HG02884 (cell line): Measurements from ENCODE around the gene ZNF280C.
"Not testable (repeated sequence)": the region's sequence is repeated elsewhere in the genome, so short reads cannot be mapped to it uniquely, and the experiment has no call there.

ENCODE experiments used
- ATAC-seq: cut with Tn5 transposase; IDR thresholded peaks from one replicate; pipeline ENCODE4 v1.9.1; 2021; ENCODE audit warnings: mild to moderate bottlenecking, moderate library complexity; ENCODE audit not compliant: unreplicated experiment

The ZNF280C gene, protein sequence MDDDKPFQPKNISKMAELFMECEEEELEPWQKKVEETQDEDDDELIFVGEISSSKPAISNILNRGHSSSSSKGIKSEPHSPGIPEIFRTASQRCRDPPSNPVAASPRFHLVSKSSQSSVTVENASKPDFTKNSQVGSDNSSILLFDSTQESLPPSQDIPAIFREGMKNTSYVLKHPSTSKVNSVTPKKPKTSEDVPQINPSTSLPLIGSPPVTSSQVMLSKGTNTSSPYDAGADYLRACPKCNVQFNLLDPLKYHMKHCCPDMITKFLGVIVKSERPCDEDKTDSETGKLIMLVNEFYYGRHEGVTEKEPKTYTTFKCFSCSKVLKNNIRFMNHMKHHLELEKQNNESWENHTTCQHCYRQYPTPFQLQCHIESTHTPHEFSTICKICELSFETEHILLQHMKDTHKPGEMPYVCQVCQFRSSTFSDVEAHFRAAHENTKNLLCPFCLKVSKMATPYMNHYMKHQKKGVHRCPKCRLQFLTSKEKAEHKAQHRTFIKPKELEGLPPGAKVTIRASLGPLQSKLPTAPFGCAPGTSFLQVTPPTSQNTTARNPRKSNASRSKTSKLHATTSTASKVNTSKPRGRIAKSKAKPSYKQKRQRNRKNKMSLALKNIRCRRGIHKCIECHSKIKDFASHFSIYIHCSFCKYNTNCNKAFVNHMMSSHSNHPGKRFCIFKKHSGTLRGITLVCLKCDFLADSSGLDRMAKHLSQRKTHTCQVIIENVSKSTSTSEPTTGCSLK

DNA sequence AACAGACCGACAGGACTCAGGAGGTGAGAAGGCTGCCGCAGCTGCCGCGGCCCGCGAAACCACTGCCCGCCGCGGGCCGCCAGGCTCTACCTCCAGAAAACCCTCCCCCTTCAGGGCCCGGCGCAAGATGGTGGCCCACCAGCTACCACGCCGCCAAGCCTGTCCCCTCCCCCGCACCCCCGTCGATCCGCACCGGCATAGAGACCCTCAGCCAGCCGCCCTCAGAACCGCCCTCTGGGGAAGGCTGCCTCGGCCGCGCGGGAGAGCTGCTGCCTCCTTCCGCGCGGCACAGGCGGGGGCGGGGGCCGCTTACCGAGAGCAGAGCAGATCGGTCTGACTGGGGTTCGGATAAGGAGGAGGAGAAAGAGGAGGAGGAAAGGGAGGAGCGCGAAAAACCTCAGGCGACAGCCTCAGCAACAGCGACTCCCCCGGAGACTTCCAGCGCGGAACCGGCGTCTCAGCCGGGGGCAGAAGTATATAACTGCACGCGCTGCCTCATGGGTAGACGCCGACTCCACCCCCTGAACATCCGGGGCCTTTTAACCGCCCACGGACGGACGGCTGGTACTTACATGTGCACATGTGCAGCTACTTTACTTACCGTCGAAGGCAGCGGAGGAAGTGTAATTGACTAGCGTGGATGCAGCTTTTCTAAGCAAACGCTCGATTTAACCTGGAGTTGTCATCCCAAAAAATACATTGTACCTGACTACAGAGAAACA is at the start of gene ZNF280C:
TSS of gene ZNF280C (minus strand) at position 451 of the 722 bp plus-strand sequence. CDS start 8,450 bp downstream, outside the sequence.
- peak; percentile 89 for ATAC-seq

DNA sequence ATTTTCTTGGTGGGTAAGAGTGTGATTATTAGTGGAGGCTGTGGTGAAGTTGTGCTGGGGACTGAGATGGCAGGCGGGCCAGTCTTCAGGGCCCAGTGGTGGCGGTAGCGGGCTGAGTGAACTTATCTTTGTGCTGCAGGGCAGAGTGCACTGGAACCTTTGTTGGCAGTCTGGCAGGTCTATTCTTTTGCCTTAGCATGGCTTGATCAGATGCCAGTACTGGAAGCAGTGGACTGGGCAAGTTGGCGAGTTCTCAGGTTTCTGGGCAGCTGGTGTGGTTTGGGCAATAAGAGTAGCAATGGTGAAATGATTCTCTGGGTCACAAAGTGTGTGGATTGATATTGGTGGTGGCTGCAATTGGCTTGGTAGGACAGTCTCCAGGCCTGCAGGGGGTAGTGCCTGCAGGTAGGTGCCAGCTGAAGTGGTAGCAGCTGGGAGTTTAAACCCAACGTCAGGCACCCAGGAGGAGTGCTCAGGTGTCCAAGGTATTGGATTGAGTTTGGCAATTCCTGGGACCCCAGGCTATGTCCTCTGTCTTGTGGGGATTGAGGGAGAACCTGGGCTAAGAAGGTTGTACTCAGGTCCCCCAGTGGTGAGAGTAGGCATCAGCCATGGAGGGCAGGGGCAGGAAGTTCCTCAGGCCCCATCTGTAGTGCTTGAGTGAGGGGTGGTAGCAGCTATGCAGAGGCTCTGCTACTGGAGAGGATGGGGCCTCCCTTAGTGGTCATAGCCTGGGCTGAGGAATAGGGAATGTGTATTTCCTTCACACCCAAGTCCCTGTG is 36.1 kb upstream of the ZNF280C start:
- no peak for ATAC-seq

DNA sequence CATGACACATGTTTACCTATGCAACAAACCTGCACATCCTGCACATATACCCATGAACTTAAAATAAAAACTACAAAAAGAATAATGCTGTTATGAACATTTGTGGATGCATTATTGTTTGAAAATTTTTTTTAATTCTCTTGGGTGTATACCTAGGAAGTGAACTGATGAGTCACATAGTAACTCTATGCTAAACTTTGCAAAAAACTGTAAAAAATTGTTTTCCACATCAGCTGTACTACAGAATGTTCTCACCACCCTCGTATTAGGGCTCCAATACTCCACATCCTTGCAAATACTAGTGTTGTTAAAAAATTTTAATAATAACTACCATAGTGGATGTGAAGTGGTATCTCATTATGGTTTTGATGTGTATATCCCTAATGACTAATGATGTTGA is 33.3 kb upstream of the ZNF280C start:
- ATAC-seq, result no peak

DNA sequence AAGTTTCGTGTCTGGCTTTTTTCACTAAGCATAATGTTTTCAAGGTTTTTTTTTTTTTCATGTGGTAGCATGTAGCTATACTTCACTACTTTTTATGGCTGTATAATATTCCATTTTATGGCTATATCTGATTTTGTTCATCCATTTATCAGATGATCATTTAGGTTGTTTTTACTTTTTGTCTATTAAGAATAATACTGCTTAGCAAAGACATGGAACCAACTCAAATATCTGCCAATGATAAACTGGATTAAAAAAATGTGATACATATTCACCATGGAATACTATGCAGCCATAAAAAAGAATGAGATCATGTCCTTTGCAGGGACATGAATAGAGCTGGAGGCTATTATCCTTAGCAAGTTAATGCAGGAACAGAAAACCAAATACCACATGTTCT is 32.7 kb upstream of the ZNF280C start:
- ATAC-seq, result no peak

DNA sequence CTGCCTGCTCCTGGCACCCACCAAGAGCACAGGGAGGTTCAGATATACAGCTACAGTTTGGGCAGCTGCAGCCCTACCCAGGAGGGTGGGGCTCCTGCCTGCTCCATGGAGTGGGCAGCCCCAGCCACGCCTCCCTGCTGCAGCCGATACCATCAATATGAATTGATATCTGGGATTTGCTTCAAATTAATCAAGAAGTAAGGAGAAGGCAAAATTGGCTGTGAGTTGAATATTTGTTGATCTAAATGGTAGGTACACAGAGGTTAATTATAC is 31.2 kb upstream of the ZNF280C start:
- no peak for ATAC-seq

DNA sequence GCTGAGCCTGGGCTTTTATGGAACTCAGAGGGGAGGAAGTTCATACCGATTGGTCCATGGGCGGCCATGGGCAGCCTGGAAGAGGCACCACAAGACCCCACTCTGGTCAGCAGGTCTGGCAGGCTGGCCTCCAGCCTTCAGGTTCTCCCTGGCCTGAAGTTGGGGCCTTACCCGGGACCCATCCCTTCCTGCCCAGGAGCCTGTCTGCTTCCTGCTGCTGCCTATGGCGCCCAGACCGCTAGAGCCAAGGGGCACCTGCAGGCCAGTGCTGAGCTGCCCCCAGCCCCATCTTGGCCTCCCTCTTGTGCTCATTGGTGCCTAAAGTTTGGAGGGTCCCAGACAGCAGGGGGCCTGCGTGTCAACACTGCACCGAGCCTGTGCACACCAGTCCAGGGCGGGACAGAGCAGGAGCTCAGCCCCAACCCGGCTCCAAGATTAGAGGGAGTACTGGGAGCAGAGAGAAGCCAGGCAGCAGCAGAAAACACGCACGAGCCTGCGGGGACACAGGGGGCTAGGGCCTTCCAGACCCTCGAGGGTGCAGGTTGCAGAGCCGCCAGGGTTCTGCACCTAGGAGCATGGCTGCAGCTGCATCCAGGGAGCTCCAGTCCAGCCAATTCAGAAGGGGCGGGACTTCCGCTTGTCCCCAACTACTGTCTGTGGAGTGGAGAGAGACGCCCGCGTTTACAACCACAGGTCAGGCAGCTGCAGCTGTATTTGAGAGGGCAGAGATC is 30.7 kb upstream of the ZNF280C start:
- ATAC-seq, result no peak

DNA sequence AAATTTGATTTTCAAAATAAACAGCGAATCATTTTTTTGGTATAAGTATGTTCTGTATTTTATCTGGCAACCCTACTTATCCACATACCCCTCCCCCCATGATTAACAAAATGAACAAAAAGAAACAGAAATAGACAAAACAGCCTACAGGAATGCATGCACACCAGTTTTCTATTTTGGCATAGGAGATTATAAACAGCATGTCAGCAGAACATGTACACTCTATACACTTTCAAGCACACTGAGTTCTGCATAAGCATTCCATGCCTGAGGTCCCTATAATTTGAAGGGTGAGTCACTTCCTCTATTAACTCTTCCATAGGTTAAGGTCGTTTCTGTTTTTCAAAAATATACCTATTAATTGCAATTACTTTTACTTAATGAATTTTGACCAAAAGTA is 28.0 kb upstream of the ZNF280C start:
- no peak for ATAC-seq

DNA sequence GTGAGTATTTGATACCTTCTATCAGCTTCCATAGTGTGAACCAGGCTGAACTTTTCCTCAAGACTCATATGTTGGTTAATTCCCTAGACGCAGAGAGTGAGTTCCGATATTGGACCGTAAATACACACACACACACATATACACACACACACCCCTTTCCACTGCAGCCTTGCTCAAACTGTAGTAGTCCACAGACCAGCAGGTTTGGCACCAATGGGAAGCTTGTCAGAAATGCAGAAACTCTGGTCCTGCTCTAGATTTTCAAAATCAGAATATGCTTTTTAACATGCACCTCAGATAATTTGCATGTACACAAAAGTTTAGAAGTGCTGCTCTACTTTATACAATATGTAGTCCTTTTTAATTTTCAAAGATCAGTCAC is 27.6 kb upstream of the ZNF280C start:
- ATAC-seq, result no peak

DNA sequence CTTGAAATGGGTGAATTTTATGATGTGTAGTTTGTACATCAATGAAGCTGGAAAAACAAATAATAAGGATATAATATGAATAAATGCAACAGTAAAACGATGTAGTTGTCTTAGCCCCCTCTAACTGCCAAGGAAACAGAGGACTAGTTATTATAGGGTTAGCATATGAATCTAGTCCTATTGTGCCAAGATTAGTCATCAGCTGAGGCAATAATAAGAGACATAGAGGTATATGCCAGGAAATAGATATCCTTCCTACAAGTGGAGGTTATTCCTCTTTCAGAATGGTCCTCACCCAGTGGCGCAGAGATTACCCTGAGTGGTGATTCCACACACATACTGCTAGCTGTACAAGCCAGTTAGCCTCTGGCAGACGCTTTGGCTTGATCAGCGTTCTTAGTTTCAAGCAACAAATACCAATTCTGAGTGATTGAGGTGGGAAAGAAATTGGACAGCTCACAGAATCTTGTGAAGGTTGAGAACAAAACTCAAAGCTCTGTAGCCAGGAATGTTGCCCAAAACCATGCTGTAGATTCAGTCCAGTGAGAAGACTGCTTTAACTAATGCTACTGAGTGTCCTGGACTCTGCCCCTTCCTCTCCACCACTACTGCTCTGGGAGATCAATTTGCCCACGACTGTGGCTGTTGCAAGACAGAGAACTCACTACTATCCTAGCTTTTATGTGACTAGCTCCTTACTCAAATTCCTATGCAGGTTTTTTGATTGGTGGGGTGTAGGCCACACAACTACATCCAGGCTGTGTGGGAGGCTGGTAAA is 27.0 kb upstream of the ZNF280C start:
- ATAC-seq, result no peak

DNA sequence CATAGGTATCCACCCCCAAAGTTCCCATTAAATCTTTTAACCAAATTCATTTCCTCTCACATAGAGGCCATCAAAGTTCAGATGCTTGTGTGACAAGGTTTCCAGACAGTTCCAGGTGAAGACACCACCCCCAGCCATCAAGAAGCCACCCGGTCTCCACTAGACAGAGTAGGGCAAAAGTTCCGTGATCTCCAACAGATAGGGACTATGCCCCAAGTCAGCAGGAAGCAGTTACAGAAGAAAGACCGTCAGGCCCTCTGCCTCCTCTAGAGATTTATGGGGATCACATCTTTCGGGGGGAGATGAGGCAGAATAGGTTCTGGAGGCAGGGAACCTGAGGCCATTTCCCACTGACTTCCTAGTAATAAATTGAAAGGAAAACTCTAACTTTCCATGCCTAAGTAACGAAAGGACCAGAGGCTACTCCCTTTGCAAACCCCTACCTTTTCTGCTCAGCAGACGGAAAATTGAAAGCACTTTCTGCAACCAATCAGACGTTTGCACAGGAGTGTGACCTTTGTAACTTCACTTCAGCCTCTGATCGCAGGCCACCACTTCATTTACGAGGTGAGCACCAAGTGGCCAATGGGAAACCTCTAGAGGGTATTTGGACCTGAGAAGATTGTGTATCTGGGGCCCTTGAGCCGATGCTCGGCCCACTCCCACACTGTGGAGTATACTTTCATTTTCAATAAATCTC is 18.5 kb upstream of the ZNF280C start:
- no peak for ATAC-seq

DNA sequence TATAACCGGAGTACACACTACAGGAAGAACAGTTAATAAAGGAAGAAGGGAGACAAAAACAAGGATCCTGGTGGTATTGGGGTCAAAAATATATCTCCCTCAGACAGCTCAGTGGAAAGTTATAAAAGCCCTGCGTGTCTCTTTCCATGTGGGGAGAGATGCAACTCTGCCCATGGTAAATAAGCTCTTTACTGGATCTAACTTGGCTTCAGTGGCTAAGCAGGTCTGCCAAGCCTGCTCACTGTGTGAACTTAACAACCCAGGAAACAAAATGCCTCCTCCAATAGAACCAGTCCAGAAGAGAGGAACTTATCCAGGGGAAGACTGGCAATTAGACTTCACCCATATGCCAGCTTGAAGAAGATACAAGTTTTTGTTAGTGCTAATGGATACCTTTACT is 17.0 kb upstream of the ZNF280C start:
- ATAC-seq, result no peak

DNA sequence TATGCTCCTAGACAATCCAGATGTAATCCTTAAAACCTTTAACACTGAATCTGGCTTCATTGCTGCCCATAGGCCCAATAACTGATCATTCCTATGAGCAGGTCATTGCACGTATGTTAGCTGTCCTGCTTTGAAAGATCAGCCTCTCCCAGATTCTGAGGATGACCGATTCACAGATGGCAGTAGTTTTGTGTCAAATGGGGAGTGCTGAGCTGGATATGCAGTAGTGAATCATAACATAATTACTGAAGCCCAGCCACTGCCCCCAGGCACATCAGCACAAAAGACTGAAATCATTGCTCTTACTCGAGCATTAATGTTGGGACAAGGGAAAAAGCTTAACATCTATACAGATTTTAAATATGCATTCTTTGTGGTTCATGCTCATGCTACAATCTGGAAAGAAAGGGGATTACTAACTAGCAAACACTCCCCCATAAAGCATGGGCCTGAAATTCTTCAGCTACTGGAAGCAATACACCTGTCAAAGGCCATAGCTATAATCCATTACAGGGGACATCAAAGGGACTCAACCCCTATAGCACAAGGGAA is 16.4 kb upstream of the ZNF280C start:
- no peak for ATAC-seq

DNA sequence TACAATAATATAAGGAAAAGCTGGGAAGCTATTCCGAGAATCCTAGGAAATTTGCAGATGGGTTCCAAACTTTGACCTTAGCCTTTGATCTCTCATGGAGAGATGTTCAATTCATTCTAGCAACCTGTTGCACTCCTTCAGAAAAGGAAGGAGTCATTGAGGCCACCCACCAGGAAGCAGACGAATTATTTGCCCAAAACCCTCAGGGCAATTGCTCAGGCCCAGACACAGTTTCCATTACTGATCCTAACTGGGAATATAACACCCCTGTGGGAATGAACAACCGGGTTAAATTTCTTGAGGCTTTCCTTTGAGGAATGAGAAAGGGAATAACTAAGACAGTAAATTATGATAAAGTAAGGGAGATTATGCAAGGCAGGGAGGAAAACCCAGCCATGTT is 13.5 kb upstream of the ZNF280C start:
- no peak for ATAC-seq

DNA sequence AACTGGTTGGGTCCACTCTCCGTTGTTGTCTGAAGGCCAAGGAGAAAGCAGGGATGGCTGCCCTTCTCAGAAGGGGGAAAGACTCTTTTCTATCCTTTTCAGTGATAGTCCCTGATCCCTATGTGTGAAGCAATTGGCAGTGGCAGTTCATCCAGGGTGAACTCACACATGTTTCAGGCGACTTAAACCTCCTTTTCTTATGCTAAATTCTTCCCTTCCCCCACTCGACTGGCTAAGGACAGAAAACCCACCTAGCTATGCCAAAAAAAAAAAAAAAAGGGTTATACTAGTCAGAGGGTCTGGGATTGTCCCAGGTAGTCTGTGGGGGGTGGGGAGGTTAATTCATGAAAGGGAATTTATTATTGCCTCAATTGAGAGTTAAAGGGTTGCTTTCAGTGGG is 12.2 kb upstream of the ZNF280C start:
- ATAC-seq, result no peak

DNA sequence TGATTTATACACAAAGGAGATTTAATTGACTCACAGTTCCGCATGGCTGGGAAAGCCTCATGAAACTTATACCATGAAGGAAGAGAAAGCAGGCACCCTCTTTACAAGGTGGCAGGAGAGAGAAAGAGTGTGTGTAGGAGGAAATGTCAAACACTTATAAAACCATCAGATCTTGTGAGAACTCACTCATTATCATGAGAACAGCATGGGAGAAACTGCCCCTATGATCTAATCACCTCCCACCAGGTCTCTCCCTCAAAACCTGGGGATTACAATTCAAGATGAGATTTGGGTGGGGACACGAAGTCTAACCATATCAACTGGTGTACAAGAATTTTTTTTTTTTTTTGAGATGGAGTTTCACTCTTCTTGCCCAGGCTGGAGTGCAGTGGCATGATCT is 3.6 kb upstream of the ZNF280C start:
- ATAC-seq, result not testable (repeated sequence)

DNA sequence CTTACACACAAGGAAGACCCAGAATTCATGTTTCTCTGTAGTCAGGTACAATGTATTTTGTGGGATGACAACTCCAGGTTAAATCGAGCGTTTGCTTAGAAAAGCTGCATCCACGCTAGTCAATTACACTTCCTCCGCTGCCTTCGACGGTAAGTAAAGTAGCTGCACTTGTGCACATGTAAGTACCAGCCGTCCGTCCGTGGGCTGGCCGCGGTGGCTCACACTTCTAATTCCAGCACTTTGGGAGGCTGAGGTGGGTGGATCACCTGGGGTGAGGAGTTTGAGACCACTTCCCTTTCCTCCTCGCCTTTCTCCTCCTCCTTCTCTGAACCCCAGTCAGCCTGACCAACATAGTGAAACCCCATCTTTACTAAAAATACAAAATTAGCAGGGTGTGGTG is 692 bp upstream of the ZNF280C start:
- not testable (repeated sequence) for ATAC-seq

DNA sequence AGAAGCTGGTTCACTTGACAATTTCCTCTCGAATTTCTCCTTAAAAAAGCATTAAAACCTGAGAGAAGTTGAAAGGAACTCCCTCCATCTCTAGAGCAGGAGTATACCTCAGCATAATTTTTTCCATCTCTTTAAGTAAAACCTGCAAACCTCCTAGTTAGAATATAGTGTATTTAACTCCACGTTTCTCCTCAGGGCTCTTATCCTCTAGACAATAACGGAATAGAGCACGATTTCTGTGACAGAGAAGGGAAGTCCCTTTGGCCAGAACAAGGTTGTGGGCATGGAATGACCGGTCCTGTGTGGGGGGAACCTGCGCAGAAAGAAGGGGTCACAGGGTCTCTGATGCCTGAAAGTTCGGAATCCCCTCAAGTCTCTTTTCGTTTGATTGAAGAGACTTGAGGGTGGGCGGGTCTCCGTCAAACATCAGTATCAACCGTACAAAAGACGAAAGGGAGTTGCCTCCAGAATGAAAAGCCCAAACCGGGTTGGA is 697 bp downstream of the ZNF280C start:
- ATAC-seq, result peak; percentile 4

DNA sequence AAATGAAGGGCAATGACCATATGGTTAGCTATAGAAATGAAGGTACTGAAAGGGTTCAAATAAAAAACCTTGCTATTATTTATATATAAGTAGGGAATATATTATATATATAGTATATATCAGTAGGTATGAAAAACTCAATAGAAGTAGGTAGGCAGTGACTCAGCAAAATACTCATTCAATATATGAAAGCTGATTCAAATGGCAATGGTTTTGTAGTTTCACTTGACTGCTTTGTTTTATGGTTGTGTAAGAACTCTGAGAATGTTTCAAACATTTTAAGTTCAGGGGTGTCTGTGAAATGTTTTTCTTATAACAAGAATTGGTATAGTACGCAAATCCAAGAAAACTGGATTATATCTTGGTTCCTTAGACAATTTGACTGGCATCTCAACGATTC is 4.1 kb downstream of the ZNF280C start:
- ATAC-seq, result no peak

DNA sequence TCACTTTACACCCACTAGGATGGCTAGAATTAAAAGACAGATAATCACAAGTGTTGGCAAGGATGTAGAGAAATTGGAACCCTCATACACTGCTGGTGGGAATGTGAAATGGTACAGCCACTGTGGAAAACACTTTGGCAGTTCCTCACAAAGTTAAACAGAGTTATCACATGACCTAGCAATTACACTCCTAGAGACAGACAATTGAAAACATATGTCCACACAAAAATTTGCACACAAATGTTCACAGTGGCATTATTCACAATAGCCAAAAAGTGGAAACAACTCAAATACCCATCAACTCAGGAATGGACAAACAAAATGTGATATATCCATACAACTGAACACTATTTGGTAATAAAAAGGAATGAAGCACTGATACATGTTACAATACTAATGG is 5.7 kb downstream of the ZNF280C start:
- no peak for ATAC-seq
